ENCODE results near the gene MAP4K3.

GRCh38 chr2:39470580-39470979, 33.5 kb upstream of the MAP4K3 start:
- no peak for TF ChIP-seq CTCF (IDR thresholded peaks at IDR 0.05; ENCODE audit: low read depth, low read length)
- no peak for TF ChIP-seq POLR2A (IDR thresholded peaks at IDR 0.05; ENCODE audit: extremely low read depth, insufficient read length)
- no peak for TF ChIP-seq MAX (IDR thresholded peaks at IDR 0.05; ENCODE audit: low read depth, low read length)
